Keratinocyte (primary cell): ENCODE results near the gene TREH. TPM values are rescaled to one million over a fixed set of nuclear protein-coding genes. Genes with fewer than 3 reads are reported as not detected.
A peak's percentile ranks its signal among the peaks of the same experiment; 100 is the strongest.

ENCODE experiments used
- DNase-seq: peaks from one replicate; pipeline ENCODE4 v3.0.0-alpha.2; 2011; ENCODE audit warnings: low read depth, missing footprints, low spot score
- FAIRE-seq: peaks from 2 replicates; lab custom pipeline; 2011; peaks lifted over from hg19 to GRCh38; lab: Jason Lieb, UNC
- H2AFZ ChIP-seq: 2 replicates; pipeline ENCODE4 v1.6.0; 2012; ENCODE audit warnings: low read length, control low read depth, inconsistent platforms; ENCODE audit not compliant: control insufficient read depth
- H3K27ac ChIP-seq: 2 replicates; pipeline ENCODE4 v1.5.1; 2011; ENCODE audit warnings: low read length; ENCODE audit not compliant: control insufficient read depth, insufficient read depth
- H3K27me3 ChIP-seq: 3 replicates; pipeline ENCODE4 v1.6.0; 2011; ENCODE audit warnings: low read length; ENCODE audit not compliant: control insufficient read depth, insufficient read depth; ENCODE audit errors: extremely low read depth
- H3K36me3 ChIP-seq, 2 experiments: 2 replicates in 1 of 2; 3 replicates in 1 of 2; pipeline ENCODE4 v1.5.1; 2011; ENCODE audit warnings: low read length in 2 of 2, mild to moderate bottlenecking in 1 of 2; ENCODE audit not compliant: control insufficient read depth in 2 of 2, insufficient read depth in 2 of 2; ENCODE audit errors: extremely low read depth in 1 of 2
- H3K4me1 ChIP-seq: 3 replicates; pipeline ENCODE4 v1.5.1; 2011; ENCODE audit warnings: low read length; ENCODE audit not compliant: control insufficient read depth, insufficient read depth; ENCODE audit errors: extremely low read depth
- H3K4me2 ChIP-seq: 3 replicates; pipeline ENCODE4 v1.6.0; 2011; ENCODE audit warnings: low read depth, low read length; ENCODE audit not compliant: control insufficient read depth, insufficient read depth; ENCODE audit errors: extremely low read depth
- H3K4me3 ChIP-seq, 3 experiments: fragments of 200-600 bp in 1 of 3; sonication (generic) in 1 of 3; 2 replicates in 2 of 3; 3 replicates in 1 of 3; pipeline ENCODE4 v1.5.1; 2011 to 2016; ENCODE audit warnings: low read length in 3 of 3, mild to moderate bottlenecking in 3 of 3, control low read depth in 2 of 3, inconsistent platforms in 1 of 3, low read depth in 1 of 3, mixed read lengths in 1 of 3, mixed run types in 1 of 3, moderate library complexity in 1 of 3; ENCODE audit not compliant: control insufficient read depth in 2 of 3, insufficient read depth in 2 of 3; ENCODE audit errors: extremely low read depth in 1 of 3
- H3K79me2 ChIP-seq: 2 replicates; pipeline ENCODE4 v1.6.0; 2012; ENCODE audit warnings: low read length; ENCODE audit not compliant: control insufficient read depth, insufficient read depth
- H3K9ac ChIP-seq: 3 replicates; pipeline ENCODE4 v1.6.0; 2011; ENCODE audit warnings: low read length; ENCODE audit not compliant: control insufficient read depth, insufficient read depth; ENCODE audit errors: extremely low read depth
- H3K9me1 ChIP-seq: 3 replicates; pipeline ENCODE4 v1.6.0; 2011; ENCODE audit warnings: low read length; ENCODE audit not compliant: control insufficient read depth, insufficient read depth; ENCODE audit errors: extremely low read depth
- H3K9me3 ChIP-seq: 2 replicates; pipeline ENCODE4 v1.5.1; 2012; ENCODE audit warnings: low read depth, low read length; ENCODE audit not compliant: control insufficient read depth
- H4K20me1 ChIP-seq: 3 replicates; pipeline ENCODE4 v1.6.0; 2011; ENCODE audit warnings: low read length; ENCODE audit not compliant: control insufficient read depth, insufficient read depth; ENCODE audit errors: extremely low read depth
- EZH2 ChIP-seq: IDR thresholded peaks from one replicate; pipeline ENCODE4 v1.6.1; 2012; ENCODE audit warnings: inconsistent platforms, mild to moderate bottlenecking, low read length, moderate library complexity
- dilution Hi-C: fragments of 300-500 bp; cut with MboI; formaldehyde crosslinking; loops from one replicate; pipeline ENCODE4 v1.7.0; 2020; ENCODE audit warnings: low sequenced_read_pairs; ENCODE audit not compliant: extremely low pct_ligation_motif_present
- polyA plus RNA-seq, 5 experiments: library from polyadenylated mRNA; depleted of rRNA in 3 of 5; stranded (reverse) in 3 of 5; stranded (forward) in 1 of 5; unstranded in 1 of 5; fragments of >200 nt; gene quantifications; 1 replicate in 1 of 5; 2 replicates in 3 of 5; 3 replicates in 1 of 5; pipeline versions ENCODE4 v1.2.1 to v1.2.3, GENCODE V29; 2011 to 2012; ENCODE audit warnings: missing spikeins in 2 of 5, low read depth in 1 of 5, low replicate concordance in 1 of 5
- TF ChIP-seq, protein P1 (sequence below), 3 experiments: IDR thresholded peaks in 1 of 3; conservative IDR thresholded peaks in 1 of 3; optimal IDR thresholded peaks in 1 of 3; 2 replicates in 2 of 3; 3 replicates in 1 of 3; pipeline versions ENCODE3 to v1.5.1; 2011; ENCODE audit warnings: low read length in 3 of 3, mild to moderate bottlenecking in 3 of 3, moderate library complexity in 2 of 3, control low read depth in 1 of 3, inconsistent platforms in 1 of 3; ENCODE audit not compliant: insufficient read depth in 2 of 3; ENCODE audit errors: extremely low read depth in 1 of 3

TREH gene
- polyA plus RNA-seq, 1 donor (not counting 4 experiments of a cell fraction or from before 2014, with no cell fraction given): not detected

DNA sequence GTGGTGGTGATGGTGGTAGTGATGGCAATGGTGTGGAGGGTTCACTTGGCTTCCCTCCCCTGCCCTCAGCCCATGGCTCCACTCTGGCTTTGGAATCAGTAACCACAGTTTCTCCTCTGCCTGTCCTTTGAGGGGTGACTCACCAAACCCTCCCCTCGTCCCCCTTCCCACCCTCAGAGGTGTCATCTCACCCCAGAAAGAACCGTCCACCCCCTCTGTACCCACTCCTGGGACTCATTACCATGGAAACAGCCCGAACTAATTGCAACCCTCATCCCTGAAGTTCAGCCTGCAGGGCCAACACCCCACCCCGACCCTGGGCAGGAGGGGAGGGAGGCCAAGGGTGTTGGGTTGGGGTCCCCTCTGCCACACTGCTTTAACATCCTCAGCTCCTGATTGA, 45.5 kb downstream of the TREH start:
- no peaks in the 10 kb centered on the region for H3K79me2 ChIP-seq
- peak overlapping the region; percentile 49 for H3K9ac ChIP-seq
- H3K9me3 ChIP-seq: no peaks in the 10 kb centered on the region
- peaks cover 21 to 38% of the 10 kb centered on the region in 2 experiments for H3K36me3 ChIP-seq
- H3K4me2 ChIP-seq: peak overlapping the region; percentile 72
- H3K9me1 ChIP-seq: peaks cover 3% of the 10 kb centered on the region
- DNase-seq: no peak
- H3K27me3 ChIP-seq: no peaks in the 10 kb centered on the region
- TF ChIP-seq EZH2: no peak
- TF ChIP-seq, protein P1, sequence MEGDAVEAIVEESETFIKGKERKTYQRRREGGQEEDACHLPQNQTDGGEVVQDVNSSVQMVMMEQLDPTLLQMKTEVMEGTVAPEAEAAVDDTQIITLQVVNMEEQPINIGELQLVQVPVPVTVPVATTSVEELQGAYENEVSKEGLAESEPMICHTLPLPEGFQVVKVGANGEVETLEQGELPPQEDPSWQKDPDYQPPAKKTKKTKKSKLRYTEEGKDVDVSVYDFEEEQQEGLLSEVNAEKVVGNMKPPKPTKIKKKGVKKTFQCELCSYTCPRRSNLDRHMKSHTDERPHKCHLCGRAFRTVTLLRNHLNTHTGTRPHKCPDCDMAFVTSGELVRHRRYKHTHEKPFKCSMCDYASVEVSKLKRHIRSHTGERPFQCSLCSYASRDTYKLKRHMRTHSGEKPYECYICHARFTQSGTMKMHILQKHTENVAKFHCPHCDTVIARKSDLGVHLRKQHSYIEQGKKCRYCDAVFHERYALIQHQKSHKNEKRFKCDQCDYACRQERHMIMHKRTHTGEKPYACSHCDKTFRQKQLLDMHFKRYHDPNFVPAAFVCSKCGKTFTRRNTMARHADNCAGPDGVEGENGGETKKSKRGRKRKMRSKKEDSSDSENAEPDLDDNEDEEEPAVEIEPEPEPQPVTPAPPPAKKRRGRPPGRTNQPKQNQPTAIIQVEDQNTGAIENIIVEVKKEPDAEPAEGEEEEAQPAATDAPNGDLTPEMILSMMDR (optimal IDR thresholded peaks at IDR 0.05 in 1 of 3, IDR thresholded peaks at IDR 0.05 in 1 of 3, conservative IDR thresholded peaks at IDR 0.05 in 1 of 3; ENCODE audit: extremely low read depth in 1 of 3, insufficient read depth in 2 of 3, low read length in 3 of 3): no peak
- H3K27ac ChIP-seq: peak overlapping the region; percentile 31
- dilution Hi-C loops: no loop called here
- peaks cover 30% of the 10 kb centered on the region for H3K4me1 ChIP-seq
- no peak overlapping the region for H2AFZ ChIP-seq
- no peak overlapping the region for H3K4me3 ChIP-seq
- H4K20me1 ChIP-seq: peaks cover 3% of the 10 kb centered on the region
- FAIRE-seq: no peak

- peaks cover 3% of the 10 kb centered on the region for H4K20me1 ChIP-seq
- H3K27me3 ChIP-seq: no peaks in the 10 kb centered on the region
- no peaks in the 10 kb centered on the region for H3K79me2 ChIP-seq
- H3K9me3 ChIP-seq: no peaks in the 10 kb centered on the region
- H3K4me3 ChIP-seq: no peak overlapping the region
- TF ChIP-seq, protein P1 (optimal IDR thresholded peaks at IDR 0.05 in 1 of 3, IDR thresholded peaks at IDR 0.05 in 1 of 3, conservative IDR thresholded peaks at IDR 0.05 in 1 of 3; ENCODE audit: extremely low read depth in 1 of 3, insufficient read depth in 2 of 3, low read length in 3 of 3): no peak
- no peak for TF ChIP-seq EZH2
- no peak for FAIRE-seq
- H3K27ac ChIP-seq: no peak overlapping the region
- dilution Hi-C loops: no loop called here
- no peak overlapping the region for H3K9ac ChIP-seq
- no peak overlapping the region for H3K4me2 ChIP-seq
- peaks cover 22 to 44% of the 10 kb centered on the region in 2 experiments for H3K36me3 ChIP-seq
- peaks cover 36% of the 10 kb centered on the region for H3K4me1 ChIP-seq
- DNase-seq: no peak
- peaks cover 3% of the 10 kb centered on the region for H3K9me1 ChIP-seq
- H2AFZ ChIP-seq: no peak overlapping the region
These were observed 46.1 kb downstream of the TREH start for GRCh38 chr11:118633319-118633690.
